Mammary epithelial cell (primary cell): ENCODE results near the gene PTPN7.

ENCODE experiments used
- EZH2 ChIP-seq: IDR thresholded peaks from 2 replicates; pipeline ENCODE4 v1.6.1; 2012; ENCODE audit warnings: low read length, inconsistent platforms, borderline replicate concordance
- TF ChIP-seq, protein P1 (sequence below), 2 donors: IDR thresholded peaks in 1 of 2; conservative IDR thresholded peaks in 1 of 2; 2 replicates each; pipeline ENCODE4 v1.5.1; 2011 to 2012; ENCODE audit warnings: inconsistent platforms in 2 of 2, low read length in 2 of 2, mild to moderate bottlenecking in 2 of 2, control low read depth in 1 of 2, low read depth in 1 of 2; ENCODE audit not compliant: insufficient read depth in 1 of 2; ENCODE audit errors: extremely low read depth in 1 of 2

DNA sequence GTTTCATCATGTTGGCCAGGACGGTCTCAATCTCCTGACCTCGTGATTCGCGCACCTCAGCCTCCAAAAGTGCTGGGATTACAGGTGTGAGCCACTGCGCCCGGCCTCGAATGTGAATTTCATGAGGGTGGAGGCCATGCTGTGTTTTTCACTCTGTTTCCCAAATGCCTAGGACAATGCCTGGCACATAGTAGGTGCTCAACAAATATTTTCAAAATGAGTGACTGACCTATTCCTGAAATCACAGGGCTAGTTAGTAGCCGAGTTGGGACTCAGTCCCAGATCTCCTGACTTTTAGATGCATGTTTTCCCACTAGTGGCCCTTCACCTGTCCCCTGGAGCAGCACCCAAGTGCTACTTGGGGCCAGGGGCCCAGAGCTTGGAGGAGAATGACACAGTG lies 44.1 kb downstream of the PTPN7 start:
- TF ChIP-seq, protein P1, sequence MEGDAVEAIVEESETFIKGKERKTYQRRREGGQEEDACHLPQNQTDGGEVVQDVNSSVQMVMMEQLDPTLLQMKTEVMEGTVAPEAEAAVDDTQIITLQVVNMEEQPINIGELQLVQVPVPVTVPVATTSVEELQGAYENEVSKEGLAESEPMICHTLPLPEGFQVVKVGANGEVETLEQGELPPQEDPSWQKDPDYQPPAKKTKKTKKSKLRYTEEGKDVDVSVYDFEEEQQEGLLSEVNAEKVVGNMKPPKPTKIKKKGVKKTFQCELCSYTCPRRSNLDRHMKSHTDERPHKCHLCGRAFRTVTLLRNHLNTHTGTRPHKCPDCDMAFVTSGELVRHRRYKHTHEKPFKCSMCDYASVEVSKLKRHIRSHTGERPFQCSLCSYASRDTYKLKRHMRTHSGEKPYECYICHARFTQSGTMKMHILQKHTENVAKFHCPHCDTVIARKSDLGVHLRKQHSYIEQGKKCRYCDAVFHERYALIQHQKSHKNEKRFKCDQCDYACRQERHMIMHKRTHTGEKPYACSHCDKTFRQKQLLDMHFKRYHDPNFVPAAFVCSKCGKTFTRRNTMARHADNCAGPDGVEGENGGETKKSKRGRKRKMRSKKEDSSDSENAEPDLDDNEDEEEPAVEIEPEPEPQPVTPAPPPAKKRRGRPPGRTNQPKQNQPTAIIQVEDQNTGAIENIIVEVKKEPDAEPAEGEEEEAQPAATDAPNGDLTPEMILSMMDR (conservative IDR thresholded peaks at IDR 0.05 in 1 of 2, IDR thresholded peaks at IDR 0.05 in 1 of 2; ENCODE audit: extremely low read depth in 1 of 2, insufficient read depth in 1 of 2, low read depth in 1 of 2, low read length in 2 of 2), result no peak
- TF ChIP-seq EZH2, result no peak
